ENCODE measurements around the gene KCNMB1.

The KCNMB1 gene

GRCh38 chr5:170429014-170429413 lies 39.8 kb upstream of the KCNMB1 start:
- H3K4me3 ChIP-seq (ENCODE audit: severe bottlenecking): no peak overlapping the region
- peaks cover 8% of the 10 kb centered on the region for H3K9me3 ChIP-seq (ENCODE audit: severe bottlenecking)
- no peaks in the 10 kb centered on the region for H3K4me1 ChIP-seq (ENCODE audit: insufficient read depth, poor library complexity, severe bottlenecking)
- H3K36me3 ChIP-seq (ENCODE audit: low read depth): no peaks in the 10 kb centered on the region
- DNase-seq (ENCODE audit: low spot score): no peak
- H3K27me3 ChIP-seq (ENCODE audit: insufficient read depth, poor library complexity, severe bottlenecking): no peaks in the 10 kb centered on the region
- ATAC-seq (ENCODE audit: low read depth): peak; percentile 77
- peak; percentile 28 for TF ChIP-seq CTCF (IDR thresholded peaks at IDR 0.05; ENCODE audit: poor library complexity, severe bottlenecking)
- no peak overlapping the region for H3K27ac ChIP-seq (ENCODE audit: poor library complexity, severe bottlenecking)

GRCh38 chr5:170427672-170428236 lies 38.6 kb upstream of the KCNMB1 start:
- Histone ChIP-seq H3K4me3 (ENCODE audit: severe bottlenecking) (no peak overlapping the region), H3K9me3 (ENCODE audit: severe bottlenecking) (peaks cover 2% of the 10 kb centered on the region), H3K4me1 (ENCODE audit: insufficient read depth, poor library complexity, severe bottlenecking) (no peaks in the 10 kb centered on the region), H3K27ac (ENCODE audit: poor library complexity, severe bottlenecking) (no peak overlapping the region), H3K36me3 (ENCODE audit: low read depth) (no peaks in the 10 kb centered on the region), H3K27me3 (ENCODE audit: insufficient read depth, poor library complexity, severe bottlenecking) (no peaks in the 10 kb centered on the region)
- TF ChIP-seq CTCF (IDR thresholded peaks at IDR 0.05; ENCODE audit: poor library complexity, severe bottlenecking): no peak
- no peak for ATAC-seq (ENCODE audit: low read depth)
- no peak for DNase-seq (ENCODE audit: low spot score)

GRCh38 chr5:170426786-170427185 lies 37.6 kb upstream of the KCNMB1 start:
- Histone ChIP-seq H3K36me3 (ENCODE audit: low read depth) (no peaks in the 10 kb centered on the region), H3K9me3 (ENCODE audit: severe bottlenecking) (no peaks in the 10 kb centered on the region), H3K4me1 (ENCODE audit: insufficient read depth, poor library complexity, severe bottlenecking) (no peaks in the 10 kb centered on the region), H3K27me3 (ENCODE audit: insufficient read depth, poor library complexity, severe bottlenecking) (peaks cover 3% of the 10 kb centered on the region), H3K27ac (ENCODE audit: poor library complexity, severe bottlenecking) (no peak overlapping the region), H3K4me3 (ENCODE audit: severe bottlenecking) (no peak overlapping the region)
- DNase-seq (ENCODE audit: low spot score) (no peak), ATAC-seq (ENCODE audit: low read depth) (no peak)
- TF ChIP-seq CTCF (IDR thresholded peaks at IDR 0.05; ENCODE audit: poor library complexity, severe bottlenecking): no peak

GRCh38 chr5:170426149-170426767 lies 37.1 kb upstream of the KCNMB1 start:
- no peaks in the 10 kb centered on the region for H3K36me3 ChIP-seq (ENCODE audit: low read depth)
- H3K4me1 ChIP-seq (ENCODE audit: insufficient read depth, poor library complexity, severe bottlenecking): no peaks in the 10 kb centered on the region
- no peak overlapping the region for H3K4me3 ChIP-seq (ENCODE audit: severe bottlenecking)
- DNase-seq (ENCODE audit: low spot score) (no peak), ATAC-seq (ENCODE audit: low read depth) (no peak)
- peaks cover 8% of the 10 kb centered on the region for H3K27me3 ChIP-seq (ENCODE audit: insufficient read depth, poor library complexity, severe bottlenecking)
- H3K9me3 ChIP-seq (ENCODE audit: severe bottlenecking): no peaks in the 10 kb centered on the region
- TF ChIP-seq CTCF (IDR thresholded peaks at IDR 0.05; ENCODE audit: poor library complexity, severe bottlenecking): no peak
- H3K27ac ChIP-seq (ENCODE audit: poor library complexity, severe bottlenecking): no peak overlapping the region

DNA sequence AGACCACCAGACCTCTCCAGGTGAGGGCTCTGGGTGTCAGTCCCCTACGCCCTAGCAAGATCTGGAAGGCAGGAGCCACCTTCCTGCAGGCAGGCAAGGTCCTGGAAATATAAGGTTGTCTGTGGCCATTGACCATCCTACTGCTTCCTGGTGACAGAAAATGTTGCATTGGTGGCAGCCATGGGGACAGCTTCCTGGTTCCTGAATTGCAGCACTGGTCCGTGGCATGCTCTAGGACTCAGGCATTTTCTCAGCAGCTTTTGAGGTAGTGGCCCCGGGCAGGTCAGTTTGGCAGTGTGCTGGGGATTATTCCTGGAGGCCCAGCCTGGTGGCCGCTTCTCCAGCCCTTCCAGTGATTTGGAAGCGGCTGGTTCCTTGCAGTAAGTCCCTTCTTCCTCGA lies 36.6 kb upstream of the KCNMB1 start:
- H3K27me3 ChIP-seq (ENCODE audit: insufficient read depth, poor library complexity, severe bottlenecking): peaks cover 8% of the 10 kb centered on the region
- ATAC-seq (ENCODE audit: low read depth): no peak
- TF ChIP-seq CTCF (IDR thresholded peaks at IDR 0.05; ENCODE audit: poor library complexity, severe bottlenecking): no peak

More for the DNA sequence above, 36.6 kb upstream of the KCNMB1 start:
- Histone ChIP-seq H3K27ac (ENCODE audit: poor library complexity, severe bottlenecking) (no peak overlapping the region), H3K36me3 (ENCODE audit: low read depth) (no peaks in the 10 kb centered on the region), H3K9me3 (ENCODE audit: severe bottlenecking) (no peaks in the 10 kb centered on the region), H3K4me1 (ENCODE audit: insufficient read depth, poor library complexity, severe bottlenecking) (no peaks in the 10 kb centered on the region), H3K4me3 (ENCODE audit: severe bottlenecking) (no peak overlapping the region)
- no peak for DNase-seq (ENCODE audit: low spot score)

Data from RWPE2 (cell line).